Prostate gland (tissue), 2 donors: ENCODE measurements around the gene MXI1.

ENCODE experiments used
- CTCF ChIP-seq, 4 experiments: fragments of 200-600 bp in 2 of 4; fragments of 450-650 bp in 2 of 4; sonication (generic) in 2 of 4; IDR thresholded peaks; 1 replicate in 3 of 4; 2 replicates in 1 of 4; pipeline ENCODE4 v1.5.1; 2016 to 2019; ENCODE audit warnings: antibody characterized with exemption in 4 of 4, mild to moderate bottlenecking in 2 of 4, moderate library complexity in 2 of 4
- POLR2A ChIP-seq: fragments of 450-650 bp; IDR thresholded peaks from one replicate; pipeline ENCODE4 v1.6.1; 2016; ENCODE audit warnings: antibody characterized with exemption, mild to moderate bottlenecking
- POLR2AphosphoS5 ChIP-seq: sonication (generic); formaldehyde crosslinking; IDR thresholded peaks from one replicate; pipeline ENCODE4 v1.6.1; 2017; ENCODE audit warnings: antibody characterized with exemption

- TF ChIP-seq CTCF (IDR thresholded peaks at IDR 0.05) (no peak), POLR2A (no peak), POLR2AphosphoS5 (no peak)
These were observed 9.7 kb downstream of the MXI1 start for GRCh38 chr10:110216942-110217661.
